Hepatocyte (in vitro differentiated cells): Measurements from ENCODE around the gene RECQL. TPM values are rescaled to one million over a fixed set of nuclear protein-coding genes. Genes with fewer than 3 reads are reported as not detected.

Experiments
- DNase-seq: peaks from one replicate; pipeline ENCODE4 v3.0.0-alpha.2; 2016; ENCODE audit warnings: low spot score
- H2AFZ ChIP-seq: fragments of 200-600 bp; sonication (generic); 2 replicates; pipeline ENCODE4 v1.6.0; 2016; ENCODE audit warnings: antibody characterized with exemption, mild to moderate bottlenecking
- H3K27ac ChIP-seq: fragments of 200-600 bp; sonication (generic); 2 replicates; pipeline ENCODE4 v1.5.1; 2016; ENCODE audit warnings: mild to moderate bottlenecking
- H3K27me3 ChIP-seq: fragments of 200-600 bp; sonication (generic); 2 replicates; pipeline ENCODE4 v1.6.1; 2016
- H3K36me3 ChIP-seq: fragments of 200-600 bp; sonication (generic); replicated peaks from 2 replicates; pipeline ENCODE4 v1.5.1; 2016; ENCODE audit warnings: low read depth; ENCODE audit not compliant: insufficient read depth
- H3K4me1 ChIP-seq: fragments of 200-600 bp; sonication (generic); 2 replicates; pipeline ENCODE4 v1.5.1; 2016; ENCODE audit warnings: mild to moderate bottlenecking, moderate library complexity; ENCODE audit not compliant: insufficient read depth
- H3K4me2 ChIP-seq: fragments of 200-600 bp; sonication (generic); 2 replicates; pipeline ENCODE4 v1.6.0; 2016
- H3K4me3 ChIP-seq: fragments of 200-600 bp; sonication (generic); 2 replicates; pipeline ENCODE4 v1.5.1; 2016; ENCODE audit warnings: mild to moderate bottlenecking
- H3K79me2 ChIP-seq: fragments of 200-600 bp; sonication (generic); 2 replicates; pipeline ENCODE4 v1.6.0; 2017; ENCODE audit warnings: mild to moderate bottlenecking
- H3K9me2 ChIP-seq: fragments of 200-600 bp; sonication (generic); replicated peaks from 2 replicates; pipeline ENCODE4 v1.6.0; 2017; ENCODE audit warnings: mild to moderate bottlenecking; ENCODE audit not compliant: insufficient read depth
- H3K9me3 ChIP-seq: fragments of 200-600 bp; sonication (generic); 2 replicates; pipeline ENCODE4 v1.5.1; 2016; ENCODE audit warnings: low read depth, mild to moderate bottlenecking
- H4K20me1 ChIP-seq: fragments of 200-600 bp; sonication (generic); 2 replicates; pipeline ENCODE4 v1.6.0; 2016; ENCODE audit warnings: mild to moderate bottlenecking; ENCODE audit not compliant: insufficient read depth, poor library complexity, severe bottlenecking
- CTCF ChIP-seq: fragments of 200-600 bp; sonication (generic); IDR thresholded peaks from 2 replicates; pipeline ENCODE4 v1.5.1; 2016; ENCODE audit warnings: antibody characterized with exemption, mild to moderate bottlenecking; ENCODE audit not compliant: poor library complexity
- EZH2 ChIP-seq: fragments of 200-600 bp; sonication (generic); IDR thresholded peaks from 2 replicates; pipeline ENCODE4 v1.6.1; 2016; ENCODE audit warnings: antibody characterized with exemption, mild to moderate bottlenecking, borderline replicate concordance
- EZH2phosphoT487 ChIP-seq: fragments of 200-600 bp; sonication (generic); IDR thresholded peaks from one replicate; pipeline ENCODE4 v1.6.1; 2018; ENCODE audit warnings: antibody characterized with exemption, mild to moderate bottlenecking, low read depth, moderate library complexity; ENCODE audit not compliant: unreplicated experiment, severe bottlenecking
- WGBS: methylation state at CpG from one replicate; pipeline ENCODE4 v1.1.6; 2016; ENCODE audit warnings: low lambda C conversion rate; ENCODE audit errors: missing lambda C conversion rate; 5-methylcytosine and 5-hydroxymethylcytosine counted together
- polyA plus RNA-seq: library from polyadenylated mRNA; unstranded; fragments of >200 nt; fragmentation: Nextera tagmentation; extraction: Ambion mirVana; gene quantifications from 2 replicates; pipeline ENCODE4 v1.2.1, GENCODE V29; 2016
- total RNA-seq: library from RNA; depleted of rRNA; stranded (reverse); fragments of >200 nt; gene quantifications from 2 replicates; pipeline ENCODE4 v1.2.3, GENCODE V29; 2014

Gene RECQL
- total and polyA plus RNA-seq, 2 experiments from 2014 or later = 15.5 to 40.6 TPM

- Histone ChIP-seq H3K27ac (peak overlapping the region; percentile 93), H3K9me3 (no peaks in the 10 kb centered on the region), H3K9me2 (no peaks in the 10 kb centered on the region), H4K20me1 (no peaks in the 10 kb centered on the region), H3K4me3 (peak overlapping the region; percentile 38), H3K4me2 (peak overlapping the region; percentile 76), H3K36me3 (no peaks in the 10 kb centered on the region), H2AFZ (peak overlapping the region; percentile 96), H3K27me3 (no peaks in the 10 kb centered on the region), H3K4me1 (peaks cover 4% of the 10 kb centered on the region), H3K79me2 (peaks cover 12% of the 10 kb centered on the region)
- DNase-seq = no peak
- whole genome bisulfite sequencing = 84% methylated on average over 5 of the region's 5 CpGs
- no peak for TF ChIP-seq EZH2
- no peak for TF ChIP-seq EZH2phosphoT487
- no peak for TF ChIP-seq CTCF
These were observed 62.8 kb downstream of the RECQL start for GRCh38 chr12:21438643-21439042.

DNA sequence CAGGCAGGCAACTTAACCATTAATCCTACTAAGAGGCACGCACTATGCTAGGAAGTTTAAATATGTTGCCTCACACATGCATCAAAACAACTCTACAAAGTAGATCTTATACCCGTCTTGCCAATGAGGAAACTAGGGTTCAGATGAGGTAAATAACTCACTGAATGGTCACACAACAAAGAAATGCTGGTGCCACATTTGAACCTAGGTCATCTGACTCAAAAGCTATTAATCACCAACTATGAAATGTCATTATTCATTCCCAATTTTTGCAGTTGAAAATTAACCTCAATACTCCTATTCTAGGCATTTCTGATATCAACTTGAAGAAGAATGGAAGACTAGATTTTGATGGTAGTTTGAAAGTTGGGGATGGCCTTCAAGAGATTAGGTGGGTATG, 66.7 kb downstream of the RECQL start:
- Histone ChIP-seq H3K36me3 (no peaks in the 10 kb centered on the region), H3K4me2 (no peak overlapping the region), H2AFZ (no peak overlapping the region), H3K9me3 (no peaks in the 10 kb centered on the region), H3K4me3 (no peak overlapping the region), H4K20me1 (no peaks in the 10 kb centered on the region), H3K79me2 (peaks cover 12% of the 10 kb centered on the region), H3K4me1 (peaks cover 4% of the 10 kb centered on the region), H3K27ac (no peak overlapping the region), H3K27me3 (no peaks in the 10 kb centered on the region), H3K9me2 (no peaks in the 10 kb centered on the region)
- WGBS = 68% methylated on average over 2 of the region's 2 CpGs
- TF ChIP-seq EZH2 (no peak), EZH2phosphoT487 (no peak), CTCF (no peak)
- DNase-seq = no peak

DNA sequence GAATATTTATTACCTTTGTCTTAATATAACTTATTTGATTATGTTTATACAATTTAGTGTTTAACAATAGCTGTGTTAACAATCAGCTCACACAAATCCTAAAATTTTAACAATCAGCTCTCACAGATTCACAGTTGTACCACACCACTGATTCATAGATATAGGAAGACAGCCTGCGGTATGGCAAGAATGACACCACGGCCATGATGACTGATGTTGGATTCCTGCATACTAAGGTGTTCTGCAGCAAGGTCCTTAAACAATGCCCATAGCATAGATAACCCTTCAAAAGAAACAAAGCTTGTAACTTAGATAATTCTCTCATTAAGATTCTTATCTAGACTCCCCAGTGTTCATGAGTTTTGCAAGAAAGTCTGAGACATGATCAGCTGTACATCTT, 67.9 kb downstream of the RECQL start:
- Histone ChIP-seq H3K27ac (no peak overlapping the region), H2AFZ (no peak overlapping the region), H3K9me2 (no peaks in the 10 kb centered on the region), H3K4me1 (peaks cover 4% of the 10 kb centered on the region), H3K4me2 (no peak overlapping the region), H4K20me1 (no peaks in the 10 kb centered on the region), H3K4me3 (no peak overlapping the region), H3K27me3 (no peaks in the 10 kb centered on the region), H3K36me3 (no peaks in the 10 kb centered on the region), H3K9me3 (no peaks in the 10 kb centered on the region), H3K79me2 (peaks cover 3% of the 10 kb centered on the region)
- no peak for TF ChIP-seq EZH2
- TF ChIP-seq EZH2phosphoT487 = no peak
- no peak for TF ChIP-seq CTCF
- 29% methylated on average over 2 of the region's 2 CpGs for WGBS
- no peak for DNase-seq

DNA sequence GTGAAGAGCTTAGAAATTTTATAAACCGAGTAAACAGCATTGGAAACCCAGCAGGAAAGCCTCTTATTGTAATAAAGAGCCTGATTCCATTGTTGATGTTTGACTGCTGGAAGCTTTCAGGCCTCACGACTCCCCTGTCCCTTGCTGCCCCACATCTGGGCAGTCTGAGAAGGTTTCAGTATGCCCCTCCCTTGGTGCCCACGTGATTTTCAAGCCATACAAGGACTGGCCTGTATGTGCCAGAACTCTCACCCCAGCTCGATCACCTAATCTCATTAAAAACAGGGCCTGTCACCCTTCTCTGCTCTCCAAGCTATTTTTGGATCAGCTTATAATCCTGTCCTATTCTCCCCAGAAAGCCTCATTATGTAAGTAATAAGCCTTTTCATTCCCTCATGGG, 71.4 kb downstream of the RECQL start:
- 64% methylated on average over 4 of the region's 4 CpGs for WGBS
- no peaks in the 10 kb centered on the region for H3K36me3 ChIP-seq
- H3K4me2 ChIP-seq = no peak overlapping the region
- H3K79me2 ChIP-seq = no peaks in the 10 kb centered on the region
- TF ChIP-seq EZH2phosphoT487 (no peak), CTCF (no peak), EZH2 (no peak)
- no peaks in the 10 kb centered on the region for H3K4me1 ChIP-seq
- no peaks in the 10 kb centered on the region for H3K9me3 ChIP-seq
- H3K9me2 ChIP-seq = no peaks in the 10 kb centered on the region
- no peaks in the 10 kb centered on the region for H3K27me3 ChIP-seq
- no peak overlapping the region for H3K27ac ChIP-seq
- DNase-seq = peak; percentile 6
- H3K4me3 ChIP-seq = no peak overlapping the region
- H4K20me1 ChIP-seq = no peaks in the 10 kb centered on the region
- no peak overlapping the region for H2AFZ ChIP-seq
